ENCODE measurements around the gene RECK.
"Not testable (repeated sequence)": the region's sequence is repeated elsewhere in the genome, so short reads cannot be mapped to it uniquely, and the experiment has no call there.

RECK gene

GRCh38 chr9:36113999-36114398 is 77.3 kb downstream of the RECK start:
- DNase-seq, result peak; percentile 67

- no peak for DNase-seq
These were observed 79.9 kb downstream of the RECK start for GRCh38 chr9:36116593-36116992.

- DNase-seq, result no peak
These were observed 81.5 kb downstream of the RECK start for GRCh38 chr9:36118201-36118600.

GRCh38 chr9:36118706-36119105 is 82.0 kb downstream of the RECK start:
- no peak for DNase-seq

GRCh38 chr9:36119476-36119875 is 82.8 kb downstream of the RECK start:
- no peak for DNase-seq

- no peak for DNase-seq
These were observed 84.0 kb downstream of the RECK start for GRCh38 chr9:36120705-36121104.

- no peak for DNase-seq
These were observed 85.3 kb downstream of the RECK start for GRCh38 chr9:36121971-36122370.

GRCh38 chr9:36123515-36123914 is 86.8 kb downstream of the RECK start:
- no peak for DNase-seq

- DNase-seq, result no peak
These were observed 88.5 kb downstream of the RECK start for GRCh38 chr9:36125062-36125855.

GRCh38 chr9:36126016-36126730 is 89.5 kb downstream of the RECK start:
- DNase-seq, result no peak

GRCh38 chr9:36127652-36128244 is 91.0 kb downstream of the RECK start:
- no peak for DNase-seq

GRCh38 chr9:36128349-36128748 is 91.6 kb downstream of the RECK start:
- no peak for DNase-seq

- DNase-seq, result no peak
These were observed 92.4 kb downstream of the RECK start for GRCh38 chr9:36129139-36129538.

GRCh38 chr9:36131666-36132065 is 95.0 kb downstream of the RECK start:
- DNase-seq, result not testable (repeated sequence)

- DNase-seq, result peak; percentile 55
These were observed 95.4 kb downstream of the RECK start for GRCh38 chr9:36132086-36132485.

GRCh38 chr9:36134761-36135505 is 98.2 kb downstream of the RECK start:
- no peak for DNase-seq

- no peak for DNase-seq
These were observed 99.1 kb downstream of the RECK start for GRCh38 chr9:36135741-36136271.

- DNase-seq, result peak; percentile 82
These were observed 99.7 kb downstream of the RECK start, which contains the start of gene GLIPR2 for GRCh38 chr9:36136272-36136893. Gene GLIPR2, plus strand, starts transcription at chr9:36136733. Its CDS starts 46 bp downstream, at chr9:36136779.

- no peak for DNase-seq
These were observed 100.2 kb downstream of the RECK start for GRCh38 chr9:36136894-36137391.

GRCh38 chr9:36137392-36138004 is 100.8 kb downstream of the RECK start:
- DNase-seq, result peak; percentile 21

GRCh38 chr9:36138496-36138895 is 101.8 kb downstream of the RECK start:
- DNase-seq, result no peak
